ENCODE results near the gene MAGI1.

- TF ChIP-seq FOXJ3 (CRISPR knock-in tag; IDR thresholded peaks at IDR 0.05; ENCODE audit: borderline replicate concordance), result no peak
- TF ChIP-seq JUN (CRISPR knock-in tag; IDR thresholded peaks at IDR 0.05), result no peak
Observed at GRCh38 chr3:65706776-65707568, 331.7 kb downstream of the MAGI1 start.

Measured in WTC11 (cell line).